Esophagus muscularis mucosa (tissue), 4 donors: ENCODE measurements around the gene C5AR2. TPM values are rescaled to one million over a fixed set of nuclear protein-coding genes. Genes with fewer than 3 reads are reported as not detected.
A peak's percentile ranks its signal among the peaks of the same experiment; 100 is the strongest.

Experiments
- DNase-seq: peaks from one replicate; pipeline ENCODE4 v3.0.0-alpha.2; 2017; ENCODE audit errors: extremely low spot score
- H3K27ac ChIP-seq, 4 donors: fragments of 200-600 bp; sonication (generic); replicated peaks in 1 of 4; 1 replicate in 3 of 4; 2 replicates in 1 of 4; pipeline ENCODE4 v1.5.1; 2016 to 2019; ENCODE audit warnings: mild to moderate bottlenecking in 1 of 4
- H3K27me3 ChIP-seq, 4 donors: fragments of 200-600 bp; sonication (generic); one replicate each; pipeline versions ENCODE4 v1.5.1 to v1.6.0; 2016 to 2019
- H3K36me3 ChIP-seq, 4 donors: fragments of 200-600 bp; sonication (generic); one replicate each; pipeline ENCODE4 v1.5.1; 2016 to 2019
- H3K4me1 ChIP-seq, 4 donors: fragments of 200-600 bp; sonication (generic); one replicate each; pipeline ENCODE4 v1.5.1; 2016 to 2019
- H3K4me3 ChIP-seq, 4 donors: fragments of 200-600 bp; sonication (generic); 1 replicate in 2 of 4; 2 replicates in 2 of 4; pipeline ENCODE4 v1.5.1; 2016 to 2019; ENCODE audit warnings: mild to moderate bottlenecking in 4 of 4, moderate library complexity in 1 of 4
- H3K9me3 ChIP-seq, 4 donors: fragments of 200-600 bp; sonication (generic); 1 replicate in 3 of 4; 2 replicates in 1 of 4; pipeline ENCODE4 v1.5.1; 2016 to 2019
- EP300 ChIP-seq: sonication (generic); formaldehyde crosslinking; IDR thresholded peaks from one replicate; pipeline ENCODE4 v1.6.1; 2017; ENCODE audit warnings: antibody characterized with exemption
- POLR2A ChIP-seq: fragments of 450-650 bp; IDR thresholded peaks from one replicate; pipeline ENCODE4 v1.6.1; 2017; ENCODE audit warnings: antibody characterized with exemption, moderate library complexity, mild to moderate bottlenecking, low read depth
- POLR2AphosphoS5 ChIP-seq, 2 donors: sonication (generic); formaldehyde crosslinking; IDR thresholded peaks; one replicate each; pipeline ENCODE4 v1.6.1; 2017; ENCODE audit warnings: antibody characterized with exemption in 2 of 2
- WGBS: methylation state at CpG from one replicate; pipeline ENCODE4 v1.1.5; 2018; 5-methylcytosine and 5-hydroxymethylcytosine counted together
- intact Hi-C: fragments of 100-400 bp; cut with DNase I; formaldehyde crosslinking; loops from one replicate; pipeline ENCODE4 v1.15.1; 2023
- total RNA-seq, 4 donors: library from RNA; depleted of rRNA; stranded (reverse); fragments of >200 nt; gene quantifications; one replicate each; pipeline versions ENCODE4 v1.1.0 to v1.2.1, GENCODE V29; 2016
- TF ChIP-seq, protein P1 (sequence below), 3 experiments: fragments of 200-600 bp in 2 of 3; fragments of 450-650 bp in 1 of 3; sonication (generic) in 2 of 3; IDR thresholded peaks; one replicate each; pipeline ENCODE4 v1.5.1; 2017 to 2019; ENCODE audit warnings: antibody characterized with exemption in 3 of 3, mild to moderate bottlenecking in 2 of 3, moderate library complexity in 1 of 3

Gene C5AR2
- total RNA-seq, 4 donors from 2014 or later: 0.42 to 4.6 (median 0.72) TPM

DNA sequence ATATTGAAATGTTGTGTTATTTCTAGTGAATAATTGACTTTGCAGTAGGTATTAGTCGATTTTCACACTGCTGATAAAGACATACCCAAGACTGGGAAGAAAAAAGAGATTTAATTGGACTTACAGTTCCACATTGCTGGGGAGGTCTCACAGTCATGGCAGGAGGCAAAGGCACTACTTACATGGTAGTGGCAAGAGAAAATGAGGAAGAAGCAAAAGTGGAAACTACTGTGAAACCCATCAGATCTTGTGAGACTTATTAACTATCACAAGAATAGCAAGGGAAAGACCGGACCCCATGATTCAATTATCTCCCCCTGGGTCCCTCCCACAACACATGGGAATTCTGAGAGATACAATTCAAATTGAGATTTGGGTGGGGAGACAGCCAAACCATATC is 9.9 kb upstream of the C5AR2 start:
- no peaks in the 10 kb centered on the region for H3K36me3 ChIP-seq
- WGBS: 69% methylated on average over 2 of the region's 2 CpGs
- TF ChIP-seq POLR2A (no peak), POLR2AphosphoS5 (IDR thresholded peaks at IDR 0.05) (no peak), EP300 (no peak)
- TF ChIP-seq, protein P1, sequence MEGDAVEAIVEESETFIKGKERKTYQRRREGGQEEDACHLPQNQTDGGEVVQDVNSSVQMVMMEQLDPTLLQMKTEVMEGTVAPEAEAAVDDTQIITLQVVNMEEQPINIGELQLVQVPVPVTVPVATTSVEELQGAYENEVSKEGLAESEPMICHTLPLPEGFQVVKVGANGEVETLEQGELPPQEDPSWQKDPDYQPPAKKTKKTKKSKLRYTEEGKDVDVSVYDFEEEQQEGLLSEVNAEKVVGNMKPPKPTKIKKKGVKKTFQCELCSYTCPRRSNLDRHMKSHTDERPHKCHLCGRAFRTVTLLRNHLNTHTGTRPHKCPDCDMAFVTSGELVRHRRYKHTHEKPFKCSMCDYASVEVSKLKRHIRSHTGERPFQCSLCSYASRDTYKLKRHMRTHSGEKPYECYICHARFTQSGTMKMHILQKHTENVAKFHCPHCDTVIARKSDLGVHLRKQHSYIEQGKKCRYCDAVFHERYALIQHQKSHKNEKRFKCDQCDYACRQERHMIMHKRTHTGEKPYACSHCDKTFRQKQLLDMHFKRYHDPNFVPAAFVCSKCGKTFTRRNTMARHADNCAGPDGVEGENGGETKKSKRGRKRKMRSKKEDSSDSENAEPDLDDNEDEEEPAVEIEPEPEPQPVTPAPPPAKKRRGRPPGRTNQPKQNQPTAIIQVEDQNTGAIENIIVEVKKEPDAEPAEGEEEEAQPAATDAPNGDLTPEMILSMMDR (IDR thresholded peaks at IDR 0.05): no peak

DNA sequence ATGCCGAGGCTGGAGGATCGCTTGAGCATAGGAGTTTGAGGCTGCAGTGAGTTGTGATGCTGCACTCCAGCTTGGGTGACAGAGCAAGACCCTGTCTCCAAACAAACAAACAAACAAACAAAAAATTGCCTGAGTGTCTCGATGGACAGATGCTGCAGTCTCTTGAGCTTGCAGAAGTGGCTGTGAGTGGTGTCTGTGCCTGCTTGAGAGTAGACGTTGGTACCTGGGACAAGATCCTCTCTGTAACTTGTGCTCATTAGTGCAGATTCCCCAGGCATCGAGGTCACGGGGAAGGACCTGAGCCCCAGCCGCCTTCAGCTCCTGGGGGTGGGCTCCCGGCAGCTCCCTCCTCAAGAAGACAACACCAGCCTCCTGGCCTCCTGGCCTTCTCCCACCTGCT is 8.6 kb upstream of the C5AR2 start:
- peaks cover 0 to 54% (median 6%) of the 10 kb centered on the region in 4 donors for H3K27me3 ChIP-seq
- peak overlapping the region in 2 of 4 donors; percentile 37 to 53 for H3K27ac ChIP-seq
- no peak overlapping the region for H3K4me3 ChIP-seq
- DNase-seq: no peak
- intact Hi-C loops: no loop called here
- TF ChIP-seq POLR2A (no peak), POLR2AphosphoS5 (IDR thresholded peaks at IDR 0.05) (no peak), EP300 (no peak)
- TF ChIP-seq, protein P1 (IDR thresholded peaks at IDR 0.05): no peak
- no peaks in the 10 kb centered on the region for H3K9me3 ChIP-seq
- 80% methylated on average over 8 of the region's 8 CpGs for WGBS
- H3K36me3 ChIP-seq: no peaks in the 10 kb centered on the region
- H3K4me1 ChIP-seq: no peaks in the 10 kb centered on the region

More for the DNA sequence above, 9.9 kb upstream of the C5AR2 start:
- Histone ChIP-seq H3K27me3 (peaks cover 0 to 66% (median 6%) of the 10 kb centered on the region in 4 donors), H3K27ac (no peak overlapping the region), H3K4me3 (no peak overlapping the region), H3K4me1 (no peaks in the 10 kb centered on the region), H3K9me3 (no peaks in the 10 kb centered on the region)
- intact Hi-C loops: no loop called here
- no peak for DNase-seq

DNA sequence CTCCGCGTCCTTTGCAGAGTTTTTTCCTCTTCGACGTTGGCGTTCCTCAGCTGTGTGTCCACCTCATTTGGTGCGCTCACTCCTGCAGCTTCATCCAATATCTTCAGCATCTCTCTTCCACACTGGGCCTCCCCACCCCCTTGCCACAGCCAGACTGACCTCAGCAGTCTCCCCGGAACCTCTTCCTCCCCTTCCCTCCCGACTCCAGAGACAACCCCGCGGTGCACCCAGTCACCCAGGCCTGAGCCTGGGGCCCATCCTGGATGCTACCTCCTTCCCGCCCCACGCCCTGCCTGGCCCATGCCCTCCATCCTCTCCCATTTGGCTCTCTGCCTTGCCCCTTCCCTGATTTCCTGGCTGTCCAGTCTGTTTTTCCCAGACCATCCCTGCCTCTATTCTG is 8.1 kb upstream of the C5AR2 start:
- Histone ChIP-seq H3K4me3 (no peak overlapping the region), H3K27me3 (peaks cover 0 to 52% (median 6%) of the 10 kb centered on the region in 4 donors), H3K4me1 (no peaks in the 10 kb centered on the region), H3K9me3 (no peaks in the 10 kb centered on the region), H3K27ac (peak overlapping the region; percentile 13 to 53 (median 42)), H3K36me3 (no peaks in the 10 kb centered on the region)
- DNase-seq: no peak
- 79% methylated on average over 12 of the region's 12 CpGs for WGBS
- intact Hi-C loops: no loop called here
- no peak for TF ChIP-seq POLR2AphosphoS5 (IDR thresholded peaks at IDR 0.05)
- no peak for TF ChIP-seq EP300
- no peak for TF ChIP-seq POLR2A
- TF ChIP-seq, protein P1 (IDR thresholded peaks at IDR 0.05): no peak

DNA sequence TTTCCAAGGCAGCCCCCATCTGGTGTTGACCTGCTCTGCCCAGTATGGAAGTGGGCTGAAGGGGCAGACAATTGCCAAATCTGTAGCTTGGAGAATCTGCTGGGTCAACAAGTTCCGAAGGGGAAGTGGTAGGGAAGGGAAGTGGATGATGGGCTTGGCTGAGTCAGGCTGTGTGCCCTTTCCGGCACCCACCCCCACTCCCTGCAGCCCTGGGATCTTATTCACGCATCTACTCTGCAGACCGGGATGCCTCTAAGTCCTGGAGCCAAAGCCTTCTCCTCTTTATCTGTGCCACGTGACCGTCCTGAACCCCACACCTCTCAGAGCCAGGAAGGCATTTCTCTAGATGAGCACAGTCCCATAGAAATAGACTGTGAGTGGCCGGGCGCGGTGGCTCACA is 7.5 kb upstream of the C5AR2 start:
- H3K36me3 ChIP-seq: no peaks in the 10 kb centered on the region
- intact Hi-C loops: no loop called here
- TF ChIP-seq POLR2A: no peak
- peak in 1 of 2 donors; percentile 38 for TF ChIP-seq POLR2AphosphoS5 (IDR thresholded peaks at IDR 0.05)
- peak overlapping the region in 3 of 4 donors; percentile 13 to 53 (median 37) for H3K27ac ChIP-seq
- H3K27me3 ChIP-seq: peaks cover 0 to 54% (median 6%) of the 10 kb centered on the region in 4 donors
- H3K4me1 ChIP-seq: no peaks in the 10 kb centered on the region
- no peaks in the 10 kb centered on the region for H3K9me3 ChIP-seq
- H3K4me3 ChIP-seq: no peak overlapping the region
- WGBS: 56% methylated on average over 9 of the region's 9 CpGs
- DNase-seq: no peak

DNA sequence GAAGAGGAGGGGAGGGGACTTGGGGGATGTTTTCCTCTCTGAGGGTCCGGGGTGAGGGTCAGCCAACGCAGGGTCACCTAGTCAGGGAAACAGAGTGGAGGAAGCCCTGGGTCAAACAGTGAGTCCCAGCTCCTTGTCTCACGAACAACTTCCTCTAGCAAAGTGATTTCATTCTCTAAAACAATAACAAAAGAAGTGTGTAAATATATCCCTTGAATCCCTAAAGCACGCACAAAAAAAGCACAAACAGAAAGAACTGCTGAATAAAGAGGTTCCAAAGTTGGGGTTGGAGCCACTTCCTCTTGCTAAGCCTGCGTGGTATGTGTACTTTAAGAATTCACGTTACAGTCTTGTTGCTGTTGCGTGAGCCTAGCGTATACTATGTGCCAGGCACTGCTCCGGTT is 1.5 kb upstream of the C5AR2 start:
- peak overlapping the region in 1 of 4 donors; percentile 4 for H3K4me3 ChIP-seq
- 39% methylated on average over 9 of the region's 9 CpGs for WGBS
- no peaks in the 10 kb centered on the region for H3K4me1 ChIP-seq
- peak in 1 of 2 donors; percentile 31 for TF ChIP-seq POLR2AphosphoS5 (IDR thresholded peaks at IDR 0.05)
- TF ChIP-seq, protein P1 (IDR thresholded peaks at IDR 0.05): no peak
- TF ChIP-seq EP300: no peak
- no peak for TF ChIP-seq POLR2A
- intact Hi-C loops: no loop called here
- H3K36me3 ChIP-seq: no peaks in the 10 kb centered on the region
- H3K9me3 ChIP-seq: no peaks in the 10 kb centered on the region
- no peak for DNase-seq
- H3K27me3 ChIP-seq: peaks cover 0 to 45% (median 2%) of the 10 kb centered on the region in 4 donors
- peak overlapping the region in 3 of 4 donors; percentile 23 to 63 (median 36) for H3K27ac ChIP-seq
